Measurements from ENCODE around the gene FBXO42.

FBXO42 gene

DNA sequence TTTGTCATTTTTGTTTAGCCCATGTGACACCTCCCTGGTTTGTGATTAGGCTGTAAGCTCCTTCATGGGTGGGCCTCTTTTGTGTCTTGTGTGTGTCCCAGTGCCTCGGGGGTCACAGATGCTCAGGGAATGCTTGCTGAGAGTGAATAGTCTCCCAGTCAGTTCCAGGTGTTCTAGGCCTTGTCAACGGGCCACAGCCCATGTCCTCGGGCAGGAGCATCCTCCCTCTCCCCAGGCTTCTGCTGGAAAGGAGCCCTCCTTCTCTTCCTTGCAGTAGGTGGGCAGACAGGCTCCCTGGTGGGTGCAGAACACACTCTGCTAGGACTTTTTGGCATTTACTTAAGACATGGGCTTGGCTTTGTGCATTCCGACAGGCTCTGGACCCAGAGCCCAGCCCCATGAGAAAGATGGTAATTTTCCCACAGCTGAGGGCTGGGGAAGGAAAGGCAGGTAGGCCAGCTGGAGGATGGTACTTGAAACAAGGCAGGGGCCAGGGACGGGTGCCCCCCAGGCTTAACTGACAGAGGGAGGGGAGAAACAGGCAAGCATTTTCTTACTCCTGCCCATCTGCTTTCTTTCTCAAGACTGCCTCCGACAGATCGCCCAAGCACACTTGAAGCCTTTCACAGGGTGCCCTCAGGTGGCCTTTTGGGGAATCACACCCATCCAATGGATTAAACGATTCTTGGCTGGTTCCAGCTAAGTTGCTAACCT, 108.2 kb downstream of the FBXO42 start:
- TF ChIP-seq, protein P1, sequence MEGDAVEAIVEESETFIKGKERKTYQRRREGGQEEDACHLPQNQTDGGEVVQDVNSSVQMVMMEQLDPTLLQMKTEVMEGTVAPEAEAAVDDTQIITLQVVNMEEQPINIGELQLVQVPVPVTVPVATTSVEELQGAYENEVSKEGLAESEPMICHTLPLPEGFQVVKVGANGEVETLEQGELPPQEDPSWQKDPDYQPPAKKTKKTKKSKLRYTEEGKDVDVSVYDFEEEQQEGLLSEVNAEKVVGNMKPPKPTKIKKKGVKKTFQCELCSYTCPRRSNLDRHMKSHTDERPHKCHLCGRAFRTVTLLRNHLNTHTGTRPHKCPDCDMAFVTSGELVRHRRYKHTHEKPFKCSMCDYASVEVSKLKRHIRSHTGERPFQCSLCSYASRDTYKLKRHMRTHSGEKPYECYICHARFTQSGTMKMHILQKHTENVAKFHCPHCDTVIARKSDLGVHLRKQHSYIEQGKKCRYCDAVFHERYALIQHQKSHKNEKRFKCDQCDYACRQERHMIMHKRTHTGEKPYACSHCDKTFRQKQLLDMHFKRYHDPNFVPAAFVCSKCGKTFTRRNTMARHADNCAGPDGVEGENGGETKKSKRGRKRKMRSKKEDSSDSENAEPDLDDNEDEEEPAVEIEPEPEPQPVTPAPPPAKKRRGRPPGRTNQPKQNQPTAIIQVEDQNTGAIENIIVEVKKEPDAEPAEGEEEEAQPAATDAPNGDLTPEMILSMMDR (IDR thresholded peaks at IDR 0.05; ENCODE audit: low read depth, low read length, missing control alignments) = peak; percentile 86
- DNase-seq (ENCODE audit: extremely low read depth, low read depth) = peak; percentile 66
- H3K4me3 ChIP-seq (replicated peaks; ENCODE audit: low read depth, low read length) = no peak overlapping the region

- no peak overlapping the region for H3K4me3 ChIP-seq (replicated peaks; ENCODE audit: low read depth, low read length)
- DNase-seq (ENCODE audit: extremely low read depth, low read depth) = no peak
- TF ChIP-seq, protein P1 (IDR thresholded peaks at IDR 0.05; ENCODE audit: low read depth, low read length, missing control alignments) = no peak
Measured at GRCh38 chr1:16243215-16243610, 109.1 kb downstream of the FBXO42 start.

DNA sequence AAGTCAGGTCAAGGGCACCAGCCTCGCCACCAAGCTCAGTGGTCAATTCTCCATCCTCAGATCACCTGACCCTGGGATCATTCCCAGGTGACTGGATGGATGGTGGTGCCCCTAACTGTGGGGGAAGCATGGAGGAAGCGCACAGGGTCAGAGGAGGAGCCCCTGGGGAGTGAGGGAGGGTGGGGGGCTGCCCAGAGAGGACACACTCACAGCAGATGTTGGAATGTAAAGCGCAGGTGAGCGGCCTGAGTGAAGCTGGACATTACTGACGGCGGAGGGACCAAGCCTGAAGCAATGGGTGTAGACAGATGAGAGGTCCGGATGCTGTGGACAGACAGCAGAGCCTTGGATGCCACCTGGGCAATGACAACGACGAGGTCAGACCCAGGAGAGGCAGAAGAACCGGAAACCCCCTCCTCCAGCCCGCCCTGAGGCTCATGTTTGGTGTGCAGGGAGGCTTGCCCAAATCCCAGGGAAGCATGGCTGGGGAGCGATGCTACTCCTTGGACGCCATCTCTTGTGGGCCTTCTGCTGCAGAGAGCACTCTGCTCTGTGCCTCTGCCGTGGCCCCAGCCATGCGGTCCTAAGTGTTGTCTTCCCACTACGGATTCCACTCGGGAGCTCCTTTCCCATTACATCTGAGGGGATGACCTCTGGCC, 109.6 kb downstream of the FBXO42 start:
- no peak for DNase-seq (ENCODE audit: extremely low read depth, low read depth)
- TF ChIP-seq, protein P1 (IDR thresholded peaks at IDR 0.05; ENCODE audit: low read depth, low read length, missing control alignments) = no peak

GRCh38 chr1:16241221-16241708, 111.0 kb downstream of the FBXO42 start:
- no peak for DNase-seq (ENCODE audit: extremely low read depth, low read depth)
- H3K4me3 ChIP-seq (replicated peaks; ENCODE audit: low read depth, low read length) = no peak overlapping the region
- TF ChIP-seq, protein P1 (IDR thresholded peaks at IDR 0.05; ENCODE audit: low read depth, low read length, missing control alignments) = no peak

More for the DNA sequence above, 109.6 kb downstream of the FBXO42 start:
- H3K4me3 ChIP-seq (replicated peaks; ENCODE audit: low read depth, low read length) = no peak overlapping the region

DNA sequence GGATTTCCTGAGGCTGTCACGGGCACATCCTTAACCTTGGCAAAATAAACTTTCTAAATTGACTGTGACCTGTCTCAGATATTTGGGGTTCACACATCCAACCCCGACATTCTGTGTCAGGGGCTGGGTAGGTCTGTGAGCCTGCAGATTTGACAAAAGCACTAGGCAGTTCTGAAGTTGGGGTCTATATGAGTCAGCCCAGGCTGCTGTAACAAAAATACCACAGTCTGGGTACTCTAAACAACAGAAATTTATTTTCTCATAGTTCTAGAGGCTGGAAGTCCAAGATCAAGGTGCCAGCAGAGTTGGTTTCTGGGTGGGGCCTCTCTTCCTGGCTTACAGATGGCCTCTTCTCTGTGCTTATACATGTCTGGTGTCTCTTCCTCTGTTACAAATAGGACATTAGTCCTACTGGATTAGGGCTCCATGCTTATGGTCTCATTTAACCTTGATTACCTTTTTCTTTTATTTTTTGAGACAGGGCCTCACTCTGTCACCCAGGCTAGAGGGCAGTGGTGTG, 112.2 kb downstream of the FBXO42 start:
- TF ChIP-seq, protein P1 (IDR thresholded peaks at IDR 0.05; ENCODE audit: low read depth, low read length, missing control alignments) = no peak
- H3K4me3 ChIP-seq (replicated peaks; ENCODE audit: low read depth, low read length) = no peak overlapping the region
- DNase-seq (ENCODE audit: extremely low read depth, low read depth) = no peak

- TF ChIP-seq, protein P1 (IDR thresholded peaks at IDR 0.05; ENCODE audit: low read depth, low read length, missing control alignments) = no peak
- peak overlapping the region; percentile 66 for H3K4me3 ChIP-seq (replicated peaks; ENCODE audit: low read depth, low read length)
- no peak for DNase-seq (ENCODE audit: extremely low read depth, low read depth)
Measured at GRCh38 chr1:16237343-16237830, 114.9 kb downstream of the FBXO42 start.

Data from HFF-Myc (cell line).